HCT116 (cell line): ENCODE data around the gene SLC25A51. TPM values are rescaled to one million over a fixed set of nuclear protein-coding genes. Genes with fewer than 3 reads are reported as not detected.

Source experiments
- ATAC-seq: fragments of 200-7000 bp; cut with Tn5 transposase; 2 replicates; pipeline ENCODE4 v1.9.1; 2020; ENCODE audit warnings: mild to moderate bottlenecking, moderate library complexity
- BruUV-seq: library from RNA; stranded (reverse); fragments of 400-500 nt; replicated peaks from 2 replicates; lab custom pipeline; 2021; lab: Mats Ljungman, UMichigan
- CTCF ChIA-PET: fragments of 300-600 bp; sonication (Branson Sonifier 250); formaldehyde crosslinking; loops from one replicate; lab custom pipeline; 2021; ENCODE audit warnings: antibody characterized with exemption; lab: Charles Lee
- POLR2A ChIA-PET: fragments of 300-600, 350-600 bp; sonication (Branson Sonifier 250); formaldehyde crosslinking; loops from one replicate; lab custom pipeline; 2021; ENCODE audit warnings: antibody characterized with exemption; lab: Charles Lee
- RAD21 ChIA-PET, 2 experiments: fragments of 300-600 bp; sonication (Branson Sonifier 250); formaldehyde crosslinking; loops; one replicate each; lab custom pipeline; 2023; ENCODE audit warnings: low total read pairs in 2 of 2; ENCODE audit not compliant: uncharacterized antibody in 2 of 2, unreplicated experiment in 2 of 2, low non-redundant PET in 1 of 2; lab: Charles Lee
- DNase-seq: peaks from one replicate; pipeline ENCODE4 v3.0.0-alpha.2; 2010; ENCODE audit warnings: low read depth, low spot score
- H2AFZ ChIP-seq: fragments of 200-600 bp; shearing (Covaris generic), sonication (generic); 2 replicates; pipeline ENCODE4 v1.6.1; 2017; ENCODE audit warnings: low read depth, mixed run types, mixed read lengths, antibody characterized with exemption, low read length; ENCODE audit not compliant: poor library complexity, severe bottlenecking
- H3K27ac ChIP-seq: 2 replicates; pipeline ENCODE4 v1.5.1; 2012; ENCODE audit warnings: low read depth, low read length
- H3K27me3 ChIP-seq: fragments of 200-600 bp; sonication (generic); 2 replicates; pipeline ENCODE4 v1.6.1; 2016; ENCODE audit warnings: mixed run types, low read length, mixed read lengths; ENCODE audit not compliant: insufficient read depth
- H3K36me3 ChIP-seq, 2 experiments: fragments of 200-500 bp in 1 of 2; fragments of 200-600 bp in 1 of 2; sonication (Bioruptor generic) in 1 of 2; sonication (generic) in 1 of 2; 2 replicates each; pipeline versions ENCODE4 v1.5.1 to v1.6.1; 2014 to 2016; ENCODE audit warnings: low read length in 2 of 2, inconsistent platforms in 1 of 2, mixed read lengths in 1 of 2, mixed run types in 1 of 2; ENCODE audit not compliant: insufficient read depth in 2 of 2, control insufficient read depth in 1 of 2
- H3K4me1 ChIP-seq, 2 experiments: fragments of 200-600 bp in 1 of 2; sonication (generic) in 1 of 2; 2 replicates each; pipeline versions ENCODE4 v1.5.1 to v1.6.1; 2012 to 2017; ENCODE audit warnings: low read length in 2 of 2, inconsistent platforms in 1 of 2, mild to moderate bottlenecking in 1 of 2, mixed read lengths in 1 of 2, mixed run types in 1 of 2, moderate library complexity in 1 of 2; ENCODE audit not compliant: insufficient read depth in 2 of 2, control insufficient read depth in 1 of 2
- H3K4me2 ChIP-seq: fragments of 200-600 bp; sonication (generic); 2 replicates; pipeline ENCODE4 v1.6.1; 2017; ENCODE audit warnings: mixed run types, low read length, mixed read lengths
- H3K4me3 ChIP-seq, 2 experiments: fragments of 200-600 bp in 1 of 2; sonication (generic) in 1 of 2; replicated peaks in 1 of 2; 2 replicates each; pipeline ENCODE4 v1.5.1; 2011 to 2016; ENCODE audit warnings: low read length in 2 of 2, control low read depth in 1 of 2, low read depth in 1 of 2, mild to moderate bottlenecking in 1 of 2, mixed read lengths in 1 of 2, mixed run types in 1 of 2
- H3K79me2 ChIP-seq: fragments of 200-600 bp; sonication (generic); 2 replicates; pipeline ENCODE4 v1.6.1; 2017; ENCODE audit warnings: mild to moderate bottlenecking, mixed run types, low read length, moderate library complexity, mixed read lengths; ENCODE audit not compliant: insufficient read depth
- H3K9ac ChIP-seq: fragments of 200-600 bp; sonication (generic); 2 replicates; pipeline ENCODE4 v1.6.1; 2016; ENCODE audit warnings: low read length, mixed read lengths
- H3K9me2 ChIP-seq: fragments of 200-600 bp; sonication (generic), shearing (Covaris generic); 2 replicates; pipeline ENCODE4 v1.6.1; 2017; ENCODE audit warnings: mixed run types, mild to moderate bottlenecking, moderate library complexity; ENCODE audit not compliant: insufficient read depth
- H3K9me3 ChIP-seq, 2 experiments: fragments of 200-500 bp in 1 of 2; fragments of 200-600 bp in 1 of 2; sonication (Bioruptor generic) in 1 of 2; sonication (generic) in 1 of 2; 2 replicates each; pipeline ENCODE4 v1.6.1; 2014 to 2017; ENCODE audit warnings: low read length in 2 of 2, mixed read lengths in 2 of 2, inconsistent platforms in 1 of 2, low read depth in 1 of 2, mild to moderate bottlenecking in 1 of 2, mixed run types in 1 of 2, moderate library complexity in 1 of 2; ENCODE audit not compliant: control insufficient read depth in 1 of 2, insufficient read depth in 1 of 2
- H4K20me1 ChIP-seq: fragments of 200-600 bp; sonication (generic), shearing (Covaris generic); 2 replicates; pipeline ENCODE4 v1.6.1; 2017; ENCODE audit warnings: mixed run types, mild to moderate bottlenecking, moderate library complexity; ENCODE audit not compliant: insufficient read depth
- ATF3 ChIP-seq: IDR thresholded peaks from 2 replicates; pipeline ENCODE4 v1.6.1; 2012
- CBX3 ChIP-seq: IDR thresholded peaks from 2 replicates; pipeline ENCODE4 v1.6.1; 2012; ENCODE audit warnings: low read depth
- CEBPB ChIP-seq: IDR thresholded peaks from 2 replicates; pipeline ENCODE4 v1.6.1; 2012; ENCODE audit warnings: low read depth
- ELF1 ChIP-seq: IDR thresholded peaks from 2 replicates; pipeline ENCODE4 v1.6.1; 2012; ENCODE audit warnings: low read depth, borderline replicate concordance
- EZH2 ChIP-seq: fragments of 200-600 bp; sonication (generic); IDR thresholded peaks from 2 replicates; pipeline ENCODE4 v1.6.1; 2017; ENCODE audit warnings: antibody characterized with exemption, mixed run types
- FOSL1 ChIP-seq: IDR thresholded peaks from 2 replicates; pipeline ENCODE4 v1.6.1; 2012; ENCODE audit warnings: low read depth
- JUND ChIP-seq: IDR thresholded peaks from 2 replicates; pipeline ENCODE4 v1.6.1; 2012
- POLR2AphosphoS5 ChIP-seq: IDR thresholded peaks from 2 replicates; pipeline ENCODE4 v1.6.1; 2011; ENCODE audit warnings: mild to moderate bottlenecking, low read depth, low read length, moderate library complexity
- SIN3A ChIP-seq: IDR thresholded peaks from 2 replicates; pipeline ENCODE4 v1.6.1; 2012; ENCODE audit warnings: low read depth
- SP1 ChIP-seq: IDR thresholded peaks from 2 replicates; pipeline ENCODE4 v1.6.1; 2012; ENCODE audit warnings: low read depth
- SRF ChIP-seq: IDR thresholded peaks from 2 replicates; pipeline ENCODE4 v1.6.1; 2012; ENCODE audit warnings: low read depth
- TCF7L2 ChIP-seq: IDR thresholded peaks from 2 replicates; pipeline ENCODE4 v1.7.0; 2011; ENCODE audit warnings: borderline replicate concordance, inconsistent platforms; ENCODE audit not compliant: insufficient read depth, insufficient read length; ENCODE audit errors: extremely low read depth
- YY1 ChIP-seq: IDR thresholded peaks from 2 replicates; pipeline ENCODE4 v1.6.1; 2011; ENCODE audit warnings: low read length, low read depth, moderate library complexity, mild to moderate bottlenecking; ENCODE audit not compliant: insufficient replicate concordance; ENCODE audit errors: extremely low read depth
- ZFX ChIP-seq: fragments of 450-650 bp; IDR thresholded peaks from 2 replicates; pipeline ENCODE4 v1.6.1; 2017
- intact Hi-C: fragments of 100-400 bp; cut with micrococcal nuclease; formaldehyde crosslinking; loops from 2 replicates; pipeline ENCODE4 v1.10.0; 2022
- total RNA-seq: library from RNA; stranded (reverse); gene quantifications from one replicate; pipeline ENCODE4 v1.2.1, GENCODE V29; 2021; ENCODE audit not compliant: unreplicated experiment
- TF ChIP-seq, protein P1 (sequence below): IDR thresholded peaks from 2 replicates; pipeline ENCODE4 v1.6.1; 2012
- TF ChIP-seq, protein P2 (sequence below), 3 experiments: fragments of 200-600 bp in 1 of 3; sonication (generic) in 1 of 3; IDR thresholded peaks in 2 of 3; conservative IDR thresholded peaks in 1 of 3; 2 replicates each; pipeline ENCODE4 v1.5.1; 2012 to 2017; ENCODE audit warnings: low read depth in 2 of 3, low read length in 2 of 3, antibody characterized with exemption in 1 of 3, borderline replicate concordance in 1 of 3, control low read depth in 1 of 3, mild to moderate bottlenecking in 1 of 3, mixed read lengths in 1 of 3, mixed run types in 1 of 3, moderate library complexity in 1 of 3; ENCODE audit not compliant: insufficient read depth in 1 of 3

Gene SLC25A51
- total RNA-seq, 1 experiment from 2014 or later, result 27.3 TPM

DNA sequence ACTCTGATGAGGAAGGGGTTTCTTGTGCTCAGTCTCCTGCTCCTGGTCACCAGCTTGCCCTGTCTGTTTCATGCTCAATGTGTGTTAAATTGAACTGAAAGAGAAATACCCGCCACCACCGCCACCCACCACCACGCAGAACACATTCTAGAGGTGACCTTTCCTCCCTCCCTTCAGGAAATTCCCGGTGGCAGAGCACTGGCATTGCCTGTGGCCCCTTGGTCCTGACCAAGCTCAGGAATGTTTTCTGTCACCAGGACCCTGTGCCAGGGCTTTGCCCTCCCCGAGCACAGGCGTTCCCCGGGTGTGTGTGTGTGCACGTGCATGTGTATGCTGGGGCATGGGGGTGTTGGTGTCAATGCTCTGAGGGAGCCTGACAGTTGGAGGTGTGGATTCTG lies 10.2 kb upstream of the SLC25A51 start:
- H4K20me1 ChIP-seq, result no peaks in the 10 kb centered on the region
- no TSS peak for BruUV-seq
- CTCF ChIA-PET, result interaction anchor here (0.7 to 4.9 kb wide), 16 partner anchors 10 to 449 kb away, joined by 3 to 54 read pairs (median 5); no protein-coding TSS in a partner anchor
- H2AFZ ChIP-seq, result no peak overlapping the region
- POLR2A ChIA-PET, result interaction anchor here (0.6 kb wide), 1 partner anchor 503 kb away, joined by 3 read pairs; no protein-coding TSS in a partner anchor
- H3K79me2 ChIP-seq, result no peaks in the 10 kb centered on the region
- no peaks in the 10 kb centered on the region for H3K9me3 ChIP-seq
- intact Hi-C loops, result loop anchor here (5.0 kb wide), 1 partner anchor 38 kb away; no protein-coding TSS in a partner anchor
- H3K9ac ChIP-seq, result no peak overlapping the region
- peaks cover 0 to 10% of the 10 kb centered on the region in 2 experiments; a peak in 1 of 4 replicates for H3K36me3 ChIP-seq
- H3K9me2 ChIP-seq, result no peaks in the 10 kb centered on the region
- peaks cover 0 to 5% of the 10 kb centered on the region in 2 experiments; a peak in 1 of 4 replicates for H3K4me1 ChIP-seq
- DNase-seq, result no peak
- 0 out of 2 replicates have a peak, but pooled peaks have one; percentile 9 for TF ChIP-seq POLR2AphosphoS5
- TF ChIP-seq, protein P1, sequence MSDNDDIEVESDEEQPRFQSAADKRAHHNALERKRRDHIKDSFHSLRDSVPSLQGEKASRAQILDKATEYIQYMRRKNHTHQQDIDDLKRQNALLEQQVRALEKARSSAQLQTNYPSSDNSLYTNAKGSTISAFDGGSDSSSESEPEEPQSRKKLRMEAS, result no peak
- TF ChIP-seq, all 23 proteins: peak for 1
- no peaks in the 10 kb centered on the region for H3K27me3 ChIP-seq
- ATAC-seq, result peak; percentile 5; the same call in 1 of the 2 replicates
- H3K4me2 ChIP-seq, result no peak overlapping the region
- H3K27ac ChIP-seq, result peak overlapping the region; percentile 0; the same call in 1 of the 2 replicates
- no peak overlapping the region for H3K4me3 ChIP-seq
- RAD21 ChIA-PET, result interaction anchor here (0.7 to 1.6 kb wide), 8 partner anchors 15 to 174 kb away, joined by 3 to 5 read pairs (median 4); no protein-coding TSS in a partner anchor

- Histone ChIP-seq H3K9ac (no peak overlapping the region), H3K9me3 (no peaks in the 10 kb centered on the region), H3K4me2 (no peak overlapping the region), H3K27ac (no peak overlapping the region; the same call in 1 of the 2 replicates), H3K4me1 (peaks cover 0 to 5% of the 10 kb centered on the region in 2 experiments; a peak in 1 of 4 replicates), H3K79me2 (no peaks in the 10 kb centered on the region), H2AFZ (no peak overlapping the region), H3K9me2 (no peaks in the 10 kb centered on the region), H3K4me3 (no peak overlapping the region), H3K36me3 (peaks cover 0 to 10% of the 10 kb centered on the region in 2 experiments; a peak in 1 of 4 replicates), H4K20me1 (no peaks in the 10 kb centered on the region), H3K27me3 (no peaks in the 10 kb centered on the region)
- ChIA-PET POLR2A (no interaction called here), CTCF (interaction anchor here (0.7 to 4.9 kb wide), 20 partner anchors 11 to 479 kb away, joined by 3 to 54 read pairs (median 5); partner anchors contain the start of gene ALDH1B1), RAD21 (interaction anchor here (0.7 to 1.6 kb wide), 8 partner anchors 16 to 175 kb away, joined by 3 to 5 read pairs (median 4); no protein-coding TSS in a partner anchor)
- intact Hi-C loops, result loop anchor here (1.0 to 5.0 kb wide), 6 partner anchors 39 to 450 kb away; no protein-coding TSS in a partner anchor
- peak; percentile 94 for ATAC-seq
- BruUV-seq, result no TSS peak
- DNase-seq, result peak; percentile 71
- TF ChIP-seq SP1 (no peak), EZH2 (no peak), SRF (no peak), TCF7L2 (no peak), POLR2AphosphoS5 (no peak), FOSL1 (no peak), CBX3 (0 out of 2 replicates have a peak, but pooled peaks have one; percentile 64), YY1 (peak; percentile 41), ZFX (no peak), ATF3 (no peak), ELF1 (no peak), SIN3A (no peak), CEBPB (no peak), JUND (no peak)
- TF ChIP-seq, protein P1, result peak; percentile 25; the same call in 1 of the 2 replicates
- TF ChIP-seq, protein P2, sequence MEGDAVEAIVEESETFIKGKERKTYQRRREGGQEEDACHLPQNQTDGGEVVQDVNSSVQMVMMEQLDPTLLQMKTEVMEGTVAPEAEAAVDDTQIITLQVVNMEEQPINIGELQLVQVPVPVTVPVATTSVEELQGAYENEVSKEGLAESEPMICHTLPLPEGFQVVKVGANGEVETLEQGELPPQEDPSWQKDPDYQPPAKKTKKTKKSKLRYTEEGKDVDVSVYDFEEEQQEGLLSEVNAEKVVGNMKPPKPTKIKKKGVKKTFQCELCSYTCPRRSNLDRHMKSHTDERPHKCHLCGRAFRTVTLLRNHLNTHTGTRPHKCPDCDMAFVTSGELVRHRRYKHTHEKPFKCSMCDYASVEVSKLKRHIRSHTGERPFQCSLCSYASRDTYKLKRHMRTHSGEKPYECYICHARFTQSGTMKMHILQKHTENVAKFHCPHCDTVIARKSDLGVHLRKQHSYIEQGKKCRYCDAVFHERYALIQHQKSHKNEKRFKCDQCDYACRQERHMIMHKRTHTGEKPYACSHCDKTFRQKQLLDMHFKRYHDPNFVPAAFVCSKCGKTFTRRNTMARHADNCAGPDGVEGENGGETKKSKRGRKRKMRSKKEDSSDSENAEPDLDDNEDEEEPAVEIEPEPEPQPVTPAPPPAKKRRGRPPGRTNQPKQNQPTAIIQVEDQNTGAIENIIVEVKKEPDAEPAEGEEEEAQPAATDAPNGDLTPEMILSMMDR (IDR thresholded peaks at IDR 0.05 in 2 of 3, conservative IDR thresholded peaks at IDR 0.05 in 1 of 3; ENCODE audit: borderline replicate concordance in 1 of 3, insufficient read depth in 1 of 3, low read depth in 2 of 3, low read length in 2 of 3), result peak; percentile 96 to 99 (median 98)
Observed at GRCh38 chr9:37913480-37914153, 9.7 kb upstream of the SLC25A51 start.
